Transverse colon (tissue), 4 donors: Measurements from ENCODE around the gene ZNF330. TPM values are rescaled to one million over a fixed set of nuclear protein-coding genes. Genes with fewer than 3 reads are reported as not detected.

Source experiments
- DNase-seq: peaks from one replicate; pipeline ENCODE4 v3.0.0-alpha.2; 2019
- H3K27ac ChIP-seq, 4 donors: fragments of 200-600 bp; sonication (generic); 2 replicates each; pipeline ENCODE4 v1.5.1; 2016 to 2018; ENCODE audit warnings: inconsistent platforms in 4 of 4
- H3K27me3 ChIP-seq: fragments of 200-600 bp; sonication (generic); 2 replicates; pipeline ENCODE4 v1.5.1; 2017; ENCODE audit warnings: inconsistent platforms
- H3K36me3 ChIP-seq, 4 donors: fragments of 200-600 bp; sonication (generic); 2 replicates each; pipeline ENCODE4 v1.5.1; 2017 to 2019; ENCODE audit warnings: inconsistent platforms in 4 of 4
- H3K4me1 ChIP-seq, 4 donors: fragments of 200-600 bp; sonication (generic); 2 replicates each; pipeline ENCODE4 v1.5.1; 2017 to 2020; ENCODE audit warnings: inconsistent platforms in 4 of 4
- H3K4me3 ChIP-seq, 4 donors: fragments of 200-600 bp; sonication (generic); 1 replicate in 1 of 4; 2 replicates in 3 of 4; pipeline versions ENCODE4 v1.5.1 to v1.6.1; 2017 to 2019; ENCODE audit warnings: inconsistent platforms in 4 of 4
- H3K9me3 ChIP-seq, 2 donors: fragments of 200-600 bp; sonication (generic); 2 replicates each; pipeline ENCODE4 v1.5.1; 2017 to 2019; ENCODE audit warnings: inconsistent platforms in 2 of 2
- EP300 ChIP-seq: sonication (generic); formaldehyde crosslinking; IDR thresholded peaks from one replicate; pipeline ENCODE4 v1.6.1; 2017; ENCODE audit warnings: antibody characterized with exemption, low read depth
- POLR2A ChIP-seq: fragments of 450-650 bp; IDR thresholded peaks from one replicate; pipeline ENCODE4 v1.6.1; 2016; ENCODE audit warnings: antibody characterized with exemption, mild to moderate bottlenecking, moderate library complexity
- POLR2AphosphoS5 ChIP-seq, 3 donors: sonication (generic); formaldehyde crosslinking; IDR thresholded peaks; one replicate each; pipeline ENCODE4 v1.6.1; 2016; ENCODE audit warnings: antibody characterized with exemption in 3 of 3
- WGBS, 2 donors: methylation state at CpG; one replicate each; pipeline ENCODE4 v1.1.5; 2018; ENCODE audit warnings: low coverage in 1 of 2; 5-methylcytosine and 5-hydroxymethylcytosine counted together
- in situ Hi-C, 4 donors: fragments of 200-750 bp; cut with MboI; loops; one replicate each; pipeline versions ENCODE4 v1.15.0 to v1.15.1; 2017; ENCODE audit warnings: low sequenced_read_pairs in 3 of 4, low pct_ligation_motif_present in 1 of 4, low pct_unique_long_range_greater_than_20kb in 1 of 4
- intact Hi-C: fragments of 100-400 bp; cut with DNase I; formaldehyde crosslinking; loops from one replicate; pipeline ENCODE4 v1.15.1; 2023; ENCODE audit warnings: low total_unique reads
- total RNA-seq, 4 donors: library from RNA; depleted of rRNA; stranded (reverse); fragments of >200 nt; gene quantifications; one replicate each; pipeline ENCODE4 v1.1.0, GENCODE V29; 2016
- TF ChIP-seq, protein P1 (sequence below), 5 experiments: fragments of 200-600 bp in 3 of 5; fragments of 450-650 bp in 2 of 5; sonication (generic) in 3 of 5; IDR thresholded peaks; 1 replicate in 2 of 5; 2 replicates in 3 of 5; pipeline ENCODE4 v1.5.1; 2016 to 2017; ENCODE audit warnings: antibody characterized with exemption in 5 of 5, inconsistent platforms in 3 of 5, mild to moderate bottlenecking in 2 of 5, moderate library complexity in 1 of 5

The ZNF330 gene
- total RNA-seq, 4 donors from 2014 or later, result 9.4 to 144 (median 22.0) TPM

GRCh38 chr4:141248029-141248428 is 27.3 kb downstream of the ZNF330 start:
- DNase-seq, result no peak
- no peaks in the 10 kb centered on the region for H3K9me3 ChIP-seq
- TF ChIP-seq, protein P1, sequence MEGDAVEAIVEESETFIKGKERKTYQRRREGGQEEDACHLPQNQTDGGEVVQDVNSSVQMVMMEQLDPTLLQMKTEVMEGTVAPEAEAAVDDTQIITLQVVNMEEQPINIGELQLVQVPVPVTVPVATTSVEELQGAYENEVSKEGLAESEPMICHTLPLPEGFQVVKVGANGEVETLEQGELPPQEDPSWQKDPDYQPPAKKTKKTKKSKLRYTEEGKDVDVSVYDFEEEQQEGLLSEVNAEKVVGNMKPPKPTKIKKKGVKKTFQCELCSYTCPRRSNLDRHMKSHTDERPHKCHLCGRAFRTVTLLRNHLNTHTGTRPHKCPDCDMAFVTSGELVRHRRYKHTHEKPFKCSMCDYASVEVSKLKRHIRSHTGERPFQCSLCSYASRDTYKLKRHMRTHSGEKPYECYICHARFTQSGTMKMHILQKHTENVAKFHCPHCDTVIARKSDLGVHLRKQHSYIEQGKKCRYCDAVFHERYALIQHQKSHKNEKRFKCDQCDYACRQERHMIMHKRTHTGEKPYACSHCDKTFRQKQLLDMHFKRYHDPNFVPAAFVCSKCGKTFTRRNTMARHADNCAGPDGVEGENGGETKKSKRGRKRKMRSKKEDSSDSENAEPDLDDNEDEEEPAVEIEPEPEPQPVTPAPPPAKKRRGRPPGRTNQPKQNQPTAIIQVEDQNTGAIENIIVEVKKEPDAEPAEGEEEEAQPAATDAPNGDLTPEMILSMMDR (IDR thresholded peaks at IDR 0.05), result no peak
- no peak for TF ChIP-seq POLR2A
- no peak for TF ChIP-seq POLR2AphosphoS5 (IDR thresholded peaks at IDR 0.05)
- no peak for TF ChIP-seq EP300
- WGBS, 2 donors, result 73 to 85% methylated on average over 4 of the region's 4 CpGs
- no peaks in the 10 kb centered on the region for H3K36me3 ChIP-seq
- H3K27ac ChIP-seq, result no peak overlapping the region
- in situ Hi-C loops (no loop called here), intact Hi-C loops (no loop called here)
- H3K4me1 ChIP-seq, result no peaks in the 10 kb centered on the region
- H3K27me3 ChIP-seq, result no peaks in the 10 kb centered on the region
- H3K4me3 ChIP-seq, result no peak overlapping the region

DNA sequence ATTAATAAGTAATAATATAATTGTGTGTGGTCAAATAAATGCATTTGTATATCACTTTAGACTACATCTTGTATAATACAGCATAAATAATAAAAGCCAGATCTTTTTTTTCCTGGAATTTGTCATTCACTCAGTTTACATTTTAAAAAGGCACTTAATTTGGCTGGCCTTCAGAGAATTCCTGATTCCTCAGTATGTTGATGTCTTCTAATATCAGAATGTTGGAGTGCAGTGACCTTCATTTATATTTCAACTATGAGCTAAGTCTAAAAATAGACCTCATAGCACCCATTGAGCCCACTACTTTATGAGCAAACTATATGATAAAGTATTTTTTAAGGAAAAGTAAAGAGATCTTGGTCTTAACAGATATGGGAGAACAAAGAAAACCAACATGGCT is 27.8 kb downstream of the ZNF330 start:
- TF ChIP-seq POLR2AphosphoS5 (IDR thresholded peaks at IDR 0.05) (no peak), POLR2A (no peak), EP300 (no peak)
- TF ChIP-seq, protein P1 (IDR thresholded peaks at IDR 0.05), result no peak
- Histone ChIP-seq H3K27ac (no peak overlapping the region), H3K36me3 (no peaks in the 10 kb centered on the region), H3K4me1 (no peaks in the 10 kb centered on the region), H3K9me3 (no peaks in the 10 kb centered on the region), H3K27me3 (no peaks in the 10 kb centered on the region), H3K4me3 (no peak overlapping the region)
- in situ Hi-C loops, result no loop called here
- intact Hi-C loops, result no loop called here
- no peak for DNase-seq

GRCh38 chr4:141254326-141254725 is 33.6 kb downstream of the ZNF330 start:
- no peak for TF ChIP-seq EP300
- TF ChIP-seq, protein P1 (IDR thresholded peaks at IDR 0.05), result no peak
- no peak for TF ChIP-seq POLR2AphosphoS5 (IDR thresholded peaks at IDR 0.05)
- TF ChIP-seq POLR2A, result no peak
- intact Hi-C loops, result no loop called here
- Histone ChIP-seq H3K9me3 (no peaks in the 10 kb centered on the region), H3K4me3 (no peak overlapping the region), H3K27ac (no peak overlapping the region), H3K27me3 (no peaks in the 10 kb centered on the region), H3K4me1 (no peaks in the 10 kb centered on the region), H3K36me3 (no peaks in the 10 kb centered on the region)
- in situ Hi-C loops, result no loop called here
- DNase-seq, result no peak

GRCh38 chr4:141255016-141255415 is 34.3 kb downstream of the ZNF330 start:
- no peaks in the 10 kb centered on the region for H3K4me1 ChIP-seq
- intact Hi-C loops, result no loop called here
- no peaks in the 10 kb centered on the region for H3K9me3 ChIP-seq
- 90% methylated on average over 2 of the region's 2 CpGs; no CpG with 5 or more reads in 1 of the 2 donors for WGBS, 2 donors
- H3K27ac ChIP-seq, result no peak overlapping the region
- DNase-seq, result no peak
- no peaks in the 10 kb centered on the region for H3K27me3 ChIP-seq
- no peaks in the 10 kb centered on the region for H3K36me3 ChIP-seq
- TF ChIP-seq EP300 (no peak), POLR2A (no peak), POLR2AphosphoS5 (IDR thresholded peaks at IDR 0.05) (no peak)
- TF ChIP-seq, protein P1 (IDR thresholded peaks at IDR 0.05), result no peak
- no peak overlapping the region for H3K4me3 ChIP-seq
- in situ Hi-C loops, result no loop called here
